Stimulated activated CD4-positive, alpha-beta T cell treated with anti-CD3 and anti-CD28 coated beads, Interleukin-2, amount 100 ng/mL, for 48 hours (primary cell): ENCODE results near the gene ZNF592.
"Not testable (repeated sequence)": the region's sequence is repeated elsewhere in the genome, so short reads cannot be mapped to it uniquely, and the experiment has no call there.

ENCODE experiments used
- DNase-seq, 2 donors: peaks; one replicate each; pipeline ENCODE4 v3.0.0-alpha.2; 2020

ZNF592 gene, protein sequence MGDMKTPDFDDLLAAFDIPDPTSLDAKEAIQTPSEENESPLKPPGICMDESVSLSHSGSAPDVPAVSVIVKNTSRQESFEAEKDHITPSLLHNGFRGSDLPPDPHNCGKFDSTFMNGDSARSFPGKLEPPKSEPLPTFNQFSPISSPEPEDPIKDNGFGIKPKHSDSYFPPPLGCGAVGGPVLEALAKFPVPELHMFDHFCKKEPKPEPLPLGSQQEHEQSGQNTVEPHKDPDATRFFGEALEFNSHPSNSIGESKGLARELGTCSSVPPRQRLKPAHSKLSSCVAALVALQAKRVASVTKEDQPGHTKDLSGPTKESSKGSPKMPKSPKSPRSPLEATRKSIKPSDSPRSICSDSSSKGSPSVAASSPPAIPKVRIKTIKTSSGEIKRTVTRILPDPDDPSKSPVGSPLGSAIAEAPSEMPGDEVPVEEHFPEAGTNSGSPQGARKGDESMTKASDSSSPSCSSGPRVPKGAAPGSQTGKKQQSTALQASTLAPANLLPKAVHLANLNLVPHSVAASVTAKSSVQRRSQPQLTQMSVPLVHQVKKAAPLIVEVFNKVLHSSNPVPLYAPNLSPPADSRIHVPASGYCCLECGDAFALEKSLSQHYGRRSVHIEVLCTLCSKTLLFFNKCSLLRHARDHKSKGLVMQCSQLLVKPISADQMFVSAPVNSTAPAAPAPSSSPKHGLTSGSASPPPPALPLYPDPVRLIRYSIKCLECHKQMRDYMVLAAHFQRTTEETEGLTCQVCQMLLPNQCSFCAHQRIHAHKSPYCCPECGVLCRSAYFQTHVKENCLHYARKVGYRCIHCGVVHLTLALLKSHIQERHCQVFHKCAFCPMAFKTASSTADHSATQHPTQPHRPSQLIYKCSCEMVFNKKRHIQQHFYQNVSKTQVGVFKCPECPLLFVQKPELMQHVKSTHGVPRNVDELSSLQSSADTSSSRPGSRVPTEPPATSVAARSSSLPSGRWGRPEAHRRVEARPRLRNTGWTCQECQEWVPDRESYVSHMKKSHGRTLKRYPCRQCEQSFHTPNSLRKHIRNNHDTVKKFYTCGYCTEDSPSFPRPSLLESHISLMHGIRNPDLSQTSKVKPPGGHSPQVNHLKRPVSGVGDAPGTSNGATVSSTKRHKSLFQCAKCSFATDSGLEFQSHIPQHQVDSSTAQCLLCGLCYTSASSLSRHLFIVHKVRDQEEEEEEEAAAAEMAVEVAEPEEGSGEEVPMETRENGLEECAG (N-terminal part only)

GRCh38 chr15:84748274-84749110 is at the start of gene ZNF592:
ZNF592 (plus strand) TSS chr15:84748592; CDS start chr15:84782676, 34,084 bp downstream.
- peak; percentile 69 to 75 for DNase-seq

DNA sequence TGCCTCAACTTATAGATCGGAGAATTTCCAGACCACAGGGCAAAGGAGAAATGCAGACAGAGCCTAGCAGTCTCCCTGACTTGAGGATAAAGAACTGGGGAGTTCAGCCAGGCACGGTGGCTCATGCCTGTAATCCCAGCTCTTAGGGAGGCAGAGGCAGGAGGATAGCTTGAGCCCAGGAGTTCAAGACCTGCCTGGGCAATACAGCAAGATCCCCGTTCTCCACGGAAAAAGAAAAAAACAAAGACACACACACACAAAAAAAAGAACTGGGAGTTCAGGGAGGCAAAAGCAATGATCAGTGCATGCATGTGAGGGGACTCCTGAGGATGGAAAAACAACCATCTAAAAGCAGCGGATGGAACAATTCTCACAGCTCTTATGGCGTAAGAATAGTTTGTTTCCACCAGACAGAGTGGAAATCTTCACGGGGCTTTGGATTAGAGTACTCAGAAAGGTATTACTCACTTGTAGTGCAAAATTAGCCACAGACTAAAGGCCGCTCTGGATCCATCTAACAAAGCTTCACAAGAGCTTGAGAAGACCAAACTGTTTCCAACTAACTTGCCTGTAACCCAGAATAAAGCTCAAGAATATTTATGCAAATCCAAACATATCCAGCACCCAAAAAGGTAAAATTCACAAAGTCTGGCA is 48.7 kb upstream of the ZNF592 start:
- no peak for DNase-seq

GRCh38 chr15:84702961-84703482 is 45.4 kb upstream of the ZNF592 start:
- no peak for DNase-seq

- no peak for DNase-seq
Observed at GRCh38 chr15:84703808-84704207, 44.6 kb upstream of the ZNF592 start.

- DNase-seq = no peak
Observed at GRCh38 chr15:84714372-84714771, 34.0 kb upstream of the ZNF592 start.

- no peak for DNase-seq
Observed at GRCh38 chr15:84714821-84715220, 33.6 kb upstream of the ZNF592 start.

DNA sequence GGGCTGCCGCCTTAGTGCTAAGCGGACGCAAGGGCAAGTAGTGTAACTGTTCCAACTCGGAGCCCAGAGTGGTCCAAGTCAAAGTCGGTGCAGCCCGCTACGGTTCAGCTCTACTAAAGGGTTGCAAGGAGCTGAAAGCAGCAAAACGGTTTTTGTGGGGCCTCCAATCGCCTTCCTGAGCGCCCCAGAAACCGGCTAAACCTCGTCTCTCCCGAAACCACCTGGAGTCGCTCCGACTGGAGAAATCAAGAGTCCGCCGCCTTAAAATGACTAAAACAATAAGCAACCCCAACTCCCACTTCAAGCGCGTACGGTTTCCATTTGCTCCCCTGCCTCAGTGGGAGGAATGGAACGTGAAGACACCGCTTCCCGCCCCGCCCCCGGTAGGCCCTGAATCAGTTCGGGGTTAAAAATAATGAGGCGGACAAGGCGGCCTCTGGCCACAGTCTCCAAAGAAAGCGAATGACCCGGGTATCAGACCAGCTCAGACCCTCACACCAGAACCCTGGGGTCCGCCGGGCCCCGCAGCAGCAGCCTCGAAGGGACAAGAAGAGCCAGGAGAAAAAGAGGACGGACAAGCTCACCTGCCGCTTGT is 32.9 kb upstream of the ZNF592 start:
- DNase-seq = peak; percentile 44 to 60

DNA sequence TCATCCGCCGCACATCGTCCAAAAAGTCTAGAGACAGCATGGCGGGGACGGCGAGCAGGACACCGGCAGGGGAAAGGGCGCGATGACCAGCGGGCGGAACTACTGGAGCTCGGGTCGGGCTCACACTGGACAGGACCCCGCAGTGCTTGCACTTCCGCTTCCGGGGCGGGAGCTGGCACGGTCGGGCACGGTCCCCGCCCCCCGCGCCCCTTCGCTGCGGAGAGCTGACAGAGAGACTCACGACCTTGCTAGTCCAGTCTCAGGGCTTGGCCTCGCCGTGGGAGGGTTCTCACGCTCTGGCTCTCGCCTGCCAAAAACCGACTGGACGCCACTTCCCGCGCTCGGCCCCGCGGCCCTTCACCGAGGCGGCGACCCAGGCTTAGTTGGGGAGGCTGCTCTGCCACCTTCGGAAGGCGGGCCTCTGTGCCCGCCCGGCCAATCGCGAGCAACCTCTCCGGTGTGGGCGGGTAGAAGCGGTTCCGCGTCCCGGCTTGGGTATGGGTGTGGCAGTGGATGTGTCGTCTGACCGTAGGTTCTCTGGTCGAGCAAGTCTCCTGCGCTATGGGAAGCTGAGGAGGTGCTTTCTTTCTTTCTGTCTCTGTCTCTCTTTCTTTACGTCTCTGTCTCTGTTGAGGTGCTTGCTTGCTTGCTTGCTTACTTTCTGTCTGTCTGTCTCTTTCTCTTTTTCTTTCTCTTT is 32.2 kb upstream of the ZNF592 start, which contains the start of gene SEC11A:
Gene SEC11A (minus strand): TSS at position 104 of the 697 bp plus-strand sequence. CDS start 64 bp downstream, at position 40.
- peak; percentile 87 to 88 for DNase-seq

DNA sequence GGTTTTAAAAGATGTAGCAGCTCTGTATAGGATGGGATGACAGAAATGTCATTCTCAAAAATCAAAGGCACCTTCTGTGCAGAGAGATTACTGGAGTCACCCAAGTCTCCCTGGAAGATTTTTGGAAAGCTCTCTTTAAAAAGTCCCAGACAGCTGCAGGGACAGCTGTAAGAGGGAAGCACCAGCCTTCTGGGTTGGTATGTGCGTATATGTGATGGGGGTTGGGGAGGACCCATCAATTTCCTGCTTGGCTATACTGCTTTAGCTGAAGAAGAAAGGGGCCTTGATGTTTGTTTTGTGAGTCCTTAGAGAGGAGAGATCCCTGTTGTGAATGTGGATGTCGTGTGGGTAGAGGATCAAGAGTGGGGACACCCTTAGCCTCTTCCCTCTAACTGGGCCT is 27.0 kb upstream of the ZNF592 start:
- DNase-seq = no peak

- DNase-seq = no peak
Observed at GRCh38 chr15:84722628-84723027, 25.8 kb upstream of the ZNF592 start.

- no peak for DNase-seq
Observed at GRCh38 chr15:84725001-84725491, 23.3 kb upstream of the ZNF592 start.

GRCh38 chr15:84727429-84727828 is 21.0 kb upstream of the ZNF592 start:
- no peak for DNase-seq

GRCh38 chr15:84731774-84732173 is 16.6 kb upstream of the ZNF592 start:
- DNase-seq = no peak

DNA sequence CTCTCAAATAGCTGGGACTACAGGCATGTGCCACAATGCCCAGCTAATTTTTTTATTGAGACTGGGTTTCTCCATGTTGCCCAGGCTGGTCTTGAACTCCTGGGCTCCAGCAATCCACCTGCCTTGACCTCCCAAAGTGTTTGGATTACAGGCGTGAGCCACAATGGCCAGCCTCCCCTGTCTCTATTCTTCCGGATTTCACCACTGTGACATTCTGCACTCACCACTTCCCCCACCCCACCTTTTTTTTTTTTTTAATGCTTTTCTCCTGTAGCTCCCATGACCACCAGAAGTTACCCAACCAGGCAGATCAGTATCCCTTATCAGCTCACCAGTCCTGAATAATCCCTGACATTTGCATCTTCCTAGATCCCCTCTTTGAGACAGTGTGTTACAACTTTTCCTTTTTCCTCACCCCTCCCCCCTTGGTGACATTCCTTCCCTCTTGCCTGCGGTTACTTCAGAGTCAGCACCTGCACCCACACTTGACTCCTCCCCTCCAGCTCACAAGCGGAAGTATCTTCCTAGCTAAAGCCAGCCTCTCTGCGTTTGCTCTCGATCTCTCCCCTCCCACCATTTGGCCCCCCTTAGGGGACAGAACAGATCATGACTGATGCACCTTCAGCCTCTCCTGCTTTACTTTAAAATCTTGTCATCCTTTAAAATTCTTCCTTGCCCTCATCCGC is 13.5 kb upstream of the ZNF592 start:
- peak; percentile 56 to 60 for DNase-seq

- not testable (repeated sequence) for DNase-seq
Observed at GRCh38 chr15:84735480-84736061, 12.8 kb upstream of the ZNF592 start.

DNA sequence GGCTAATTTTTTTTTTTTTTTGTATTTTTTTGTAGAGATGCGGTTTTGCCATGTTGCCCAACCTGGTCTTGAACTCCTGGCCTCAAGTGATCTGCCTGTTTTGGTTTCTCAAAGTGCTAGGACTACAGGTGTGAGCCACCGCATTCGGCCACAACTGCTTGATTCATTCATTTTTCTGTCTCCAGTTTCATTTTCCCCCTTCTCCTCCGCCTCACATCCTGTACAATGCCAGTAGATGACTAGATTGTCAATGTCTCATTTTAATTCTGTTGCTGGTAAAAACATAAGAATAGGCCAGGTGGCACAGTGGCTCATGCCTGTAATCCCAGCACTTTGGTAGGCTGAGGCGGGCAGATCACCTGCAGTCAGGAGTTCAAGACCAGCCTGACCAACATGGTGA is 12.0 kb upstream of the ZNF592 start:
- peak; percentile 54 to 57 for DNase-seq

DNA sequence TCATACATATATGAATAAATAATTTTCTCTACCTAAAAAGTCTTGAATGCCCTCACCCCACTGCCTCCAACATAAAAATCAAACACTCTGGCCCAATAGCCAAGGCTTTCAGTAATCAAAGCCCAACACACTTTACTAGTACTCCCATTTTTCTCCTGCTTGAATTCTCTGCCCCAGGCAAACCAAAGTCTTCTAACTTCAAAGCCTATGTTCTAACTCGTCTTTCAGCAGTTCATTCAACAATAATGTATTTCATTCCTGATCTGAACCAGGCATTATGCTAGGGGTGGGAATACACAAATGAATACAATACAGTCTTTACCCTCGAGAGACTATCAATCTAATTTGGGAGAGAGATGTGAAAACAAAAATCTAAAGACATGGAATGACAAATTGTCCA is 11.4 kb upstream of the ZNF592 start:
- no peak for DNase-seq

DNA sequence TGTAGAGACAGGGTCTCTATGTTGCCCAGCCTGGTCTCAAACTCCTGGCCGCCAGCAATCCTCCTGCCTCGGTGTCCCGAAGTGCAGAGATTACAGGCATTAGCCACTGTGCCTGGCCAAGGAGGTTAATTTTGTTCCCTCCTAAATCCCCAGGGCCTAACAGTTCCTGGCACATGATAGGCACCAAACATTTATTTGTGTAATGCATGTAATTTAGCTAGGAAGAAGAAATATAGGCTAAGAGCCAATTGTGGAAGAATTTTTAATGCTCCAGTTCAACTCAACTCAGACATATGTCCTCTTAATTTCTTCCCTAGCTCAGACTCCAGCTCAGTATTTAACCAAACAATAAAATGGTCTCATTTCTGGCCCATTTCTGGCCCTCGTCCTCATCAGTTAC is 7.7 kb upstream of the ZNF592 start:
- no peak for DNase-seq

DNA sequence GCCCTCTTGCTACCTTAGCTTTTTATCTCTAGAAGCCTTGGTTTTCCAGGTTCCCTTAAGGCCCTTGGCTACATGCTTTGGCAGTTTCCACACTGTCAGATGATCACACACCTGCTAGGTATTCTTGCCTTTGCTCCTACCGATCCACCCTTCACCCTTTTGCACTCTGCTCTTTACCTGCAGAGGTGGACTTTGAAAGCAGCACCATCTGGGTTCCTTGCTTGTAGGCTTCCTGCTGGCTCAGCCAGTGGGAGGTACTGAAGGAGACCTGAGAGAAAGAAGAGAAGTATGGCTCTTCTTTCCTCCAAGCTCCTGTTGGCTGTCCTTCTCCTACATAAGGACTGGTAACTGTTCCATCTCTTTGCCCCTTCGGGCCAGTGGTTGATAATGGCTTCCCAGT is 7.3 kb upstream of the ZNF592 start:
- no peak for DNase-seq
